Measurements from ENCODE around the gene SYCN. TPM values are rescaled to one million over a fixed set of nuclear protein-coding genes. Genes with fewer than 3 reads are reported as not detected.

SYCN gene
- total RNA-seq, 4 donors from 2014 or later: not detected

- TF ChIP-seq CTCF (IDR thresholded peaks at IDR 0.05; ENCODE audit: low read depth): no peak
Observed at GRCh38 chr19:39206122-39206521, 2.1 kb upstream of the SYCN start.

GRCh38 chr19:39205449-39205764, 1.3 kb upstream of the SYCN start:
- TF ChIP-seq CTCF (IDR thresholded peaks at IDR 0.05; ENCODE audit: low read depth): no peak

GRCh38 chr19:39202998-39203355, 1.1 kb downstream of the SYCN start:
- no peak for TF ChIP-seq CTCF (IDR thresholded peaks at IDR 0.05; ENCODE audit: low read depth)

- no peak for TF ChIP-seq CTCF (IDR thresholded peaks at IDR 0.05; ENCODE audit: low read depth)
Observed at GRCh38 chr19:39200803-39201115, 3.3 kb downstream of the SYCN start.

- TF ChIP-seq CTCF (IDR thresholded peaks at IDR 0.05; ENCODE audit: low read depth): no peak
Observed at GRCh38 chr19:39200066-39200802, 3.8 kb downstream of the SYCN start.

- no peak for TF ChIP-seq CTCF (IDR thresholded peaks at IDR 0.05; ENCODE audit: low read depth)
Observed at GRCh38 chr19:39199025-39199424, 5.0 kb downstream of the SYCN start.

- no peak for TF ChIP-seq CTCF (IDR thresholded peaks at IDR 0.05; ENCODE audit: low read depth)
Observed at GRCh38 chr19:39197808-39198207, 6.3 kb downstream of the SYCN start.

Measured in subcutaneous adipose tissue (tissue), 4 donors.